Measurements from ENCODE around the gene CFAP68.

CFAP68 gene

GRCh38 chr11:111841370-111842053 is 37.8 kb upstream of the CFAP68 start:
- FAIRE-seq (peak; percentile 99), DNase-seq (ENCODE audit: insufficient read length, low spot score) (peak; percentile 43)
- TF ChIP-seq POLR2AphosphoS5 (IDR thresholded peaks at IDR 0.05; ENCODE audit: low read depth, low read length), result no peak
- TF ChIP-seq POU2F2 (IDR thresholded peaks at IDR 0.05; ENCODE audit: low read depth, low read length), result no peak
- no peak for TF ChIP-seq POLR2A (IDR thresholded peaks at IDR 0.05; ENCODE audit: low read depth, low read length)
- TF ChIP-seq TAF1 (IDR thresholded peaks at IDR 0.05; ENCODE audit: low read depth, low read length), result no peak
- no peak for TF ChIP-seq PAX5 (IDR thresholded peaks at IDR 0.05; ENCODE audit: insufficient read depth, low read length, severe bottlenecking)
- TF ChIP-seq SPI1 (IDR thresholded peaks at IDR 0.05; ENCODE audit: low read depth, low read length), result no peak

GRCh38 chr11:111843661-111844060 is 35.7 kb upstream of the CFAP68 start:
- FAIRE-seq, result no peak
- no peak for DNase-seq (ENCODE audit: insufficient read length, low spot score)
- no peak for TF ChIP-seq PAX5 (IDR thresholded peaks at IDR 0.05; ENCODE audit: insufficient read depth, low read length, severe bottlenecking)
- no peak for TF ChIP-seq POLR2AphosphoS5 (IDR thresholded peaks at IDR 0.05; ENCODE audit: low read depth, low read length)
- TF ChIP-seq POLR2A (IDR thresholded peaks at IDR 0.05; ENCODE audit: low read depth, low read length), result no peak
- no peak for TF ChIP-seq POU2F2 (IDR thresholded peaks at IDR 0.05; ENCODE audit: low read depth, low read length)
- TF ChIP-seq SPI1 (IDR thresholded peaks at IDR 0.05; ENCODE audit: low read depth, low read length), result no peak
- no peak for TF ChIP-seq TAF1 (IDR thresholded peaks at IDR 0.05; ENCODE audit: low read depth, low read length)

GRCh38 chr11:111845276-111846028 is 33.9 kb upstream of the CFAP68 start:
- FAIRE-seq (no peak), DNase-seq (ENCODE audit: insufficient read length, low spot score) (no peak)

GRCh38 chr11:111846063-111846462 is 33.3 kb upstream of the CFAP68 start:
- no peak for FAIRE-seq
- DNase-seq (ENCODE audit: insufficient read length, low spot score), result no peak
- TF ChIP-seq POLR2A (IDR thresholded peaks at IDR 0.05; ENCODE audit: low read depth, low read length), result no peak
- TF ChIP-seq SPI1 (IDR thresholded peaks at IDR 0.05; ENCODE audit: low read depth, low read length), result no peak
- TF ChIP-seq PAX5 (IDR thresholded peaks at IDR 0.05; ENCODE audit: insufficient read depth, low read length, severe bottlenecking), result no peak
- TF ChIP-seq TAF1 (IDR thresholded peaks at IDR 0.05; ENCODE audit: low read depth, low read length), result no peak
- no peak for TF ChIP-seq POU2F2 (IDR thresholded peaks at IDR 0.05; ENCODE audit: low read depth, low read length)
- TF ChIP-seq POLR2AphosphoS5 (IDR thresholded peaks at IDR 0.05; ENCODE audit: low read depth, low read length), result no peak

More at GRCh38 chr11:111845276-111846028, 33.9 kb upstream of the CFAP68 start:
- TF ChIP-seq POLR2AphosphoS5 (IDR thresholded peaks at IDR 0.05; ENCODE audit: low read depth, low read length) (no peak), POLR2A (IDR thresholded peaks at IDR 0.05; ENCODE audit: low read depth, low read length) (no peak), TAF1 (IDR thresholded peaks at IDR 0.05; ENCODE audit: low read depth, low read length) (no peak), POU2F2 (IDR thresholded peaks at IDR 0.05; ENCODE audit: low read depth, low read length) (no peak), SPI1 (IDR thresholded peaks at IDR 0.05; ENCODE audit: low read depth, low read length) (no peak), PAX5 (IDR thresholded peaks at IDR 0.05; ENCODE audit: insufficient read depth, low read length, severe bottlenecking) (no peak)

- DNase-seq (ENCODE audit: insufficient read length, low spot score), result no peak
- TF ChIP-seq POLR2AphosphoS5 (IDR thresholded peaks at IDR 0.05; ENCODE audit: low read depth, low read length), result no peak
- FAIRE-seq, result no peak
Measured at GRCh38 chr11:111846636-111847035, 32.7 kb upstream of the CFAP68 start.

- FAIRE-seq (no peak), DNase-seq (ENCODE audit: insufficient read length, low spot score) (no peak)
- TF ChIP-seq SPI1 (IDR thresholded peaks at IDR 0.05; ENCODE audit: low read depth, low read length) (no peak), PAX5 (IDR thresholded peaks at IDR 0.05; ENCODE audit: insufficient read depth, low read length, severe bottlenecking) (no peak), TAF1 (IDR thresholded peaks at IDR 0.05; ENCODE audit: low read depth, low read length) (no peak), POLR2A (IDR thresholded peaks at IDR 0.05; ENCODE audit: low read depth, low read length) (no peak), POU2F2 (IDR thresholded peaks at IDR 0.05; ENCODE audit: low read depth, low read length) (no peak), POLR2AphosphoS5 (IDR thresholded peaks at IDR 0.05; ENCODE audit: low read depth, low read length) (no peak)
Measured at GRCh38 chr11:111849631-111850030, 29.7 kb upstream of the CFAP68 start.

GRCh38 chr11:111851067-111851466 is 28.3 kb upstream of the CFAP68 start:
- TF ChIP-seq SPI1 (IDR thresholded peaks at IDR 0.05; ENCODE audit: low read depth, low read length), result no peak
- no peak for TF ChIP-seq POLR2AphosphoS5 (IDR thresholded peaks at IDR 0.05; ENCODE audit: low read depth, low read length)
- TF ChIP-seq POU2F2 (IDR thresholded peaks at IDR 0.05; ENCODE audit: low read depth, low read length), result no peak
- TF ChIP-seq POLR2A (IDR thresholded peaks at IDR 0.05; ENCODE audit: low read depth, low read length), result no peak
- no peak for TF ChIP-seq PAX5 (IDR thresholded peaks at IDR 0.05; ENCODE audit: insufficient read depth, low read length, severe bottlenecking)
- TF ChIP-seq TAF1 (IDR thresholded peaks at IDR 0.05; ENCODE audit: low read depth, low read length), result no peak
- no peak for FAIRE-seq
- DNase-seq (ENCODE audit: insufficient read length, low spot score), result no peak

- FAIRE-seq, result no peak
- DNase-seq (ENCODE audit: insufficient read length, low spot score), result no peak
- TF ChIP-seq TAF1 (IDR thresholded peaks at IDR 0.05; ENCODE audit: low read depth, low read length) (no peak), POU2F2 (IDR thresholded peaks at IDR 0.05; ENCODE audit: low read depth, low read length) (no peak), POLR2AphosphoS5 (IDR thresholded peaks at IDR 0.05; ENCODE audit: low read depth, low read length) (no peak), SPI1 (IDR thresholded peaks at IDR 0.05; ENCODE audit: low read depth, low read length) (no peak), POLR2A (IDR thresholded peaks at IDR 0.05; ENCODE audit: low read depth, low read length) (no peak), PAX5 (IDR thresholded peaks at IDR 0.05; ENCODE audit: insufficient read depth, low read length, severe bottlenecking) (no peak)
Measured at GRCh38 chr11:111851636-111852035, 27.7 kb upstream of the CFAP68 start.

GRCh38 chr11:111852103-111852502 is 27.2 kb upstream of the CFAP68 start:
- FAIRE-seq, result no peak
- TF ChIP-seq POLR2AphosphoS5 (IDR thresholded peaks at IDR 0.05; ENCODE audit: low read depth, low read length), result no peak
- no peak for TF ChIP-seq POLR2A (IDR thresholded peaks at IDR 0.05; ENCODE audit: low read depth, low read length)
- no peak for TF ChIP-seq SPI1 (IDR thresholded peaks at IDR 0.05; ENCODE audit: low read depth, low read length)
- no peak for TF ChIP-seq TAF1 (IDR thresholded peaks at IDR 0.05; ENCODE audit: low read depth, low read length)
- TF ChIP-seq POU2F2 (IDR thresholded peaks at IDR 0.05; ENCODE audit: low read depth, low read length), result no peak
- TF ChIP-seq PAX5 (IDR thresholded peaks at IDR 0.05; ENCODE audit: insufficient read depth, low read length, severe bottlenecking), result no peak
- no peak for DNase-seq (ENCODE audit: insufficient read length, low spot score)

Data from GM12891 (cell line).